GM13976 (cell line): Measurements from ENCODE around the gene THAP6.
"Not testable (repeated sequence)": the region's sequence is repeated elsewhere in the genome, so short reads cannot be mapped to it uniquely, and the experiment has no call there.

Source experiments
- DNase-seq: peaks from one replicate; pipeline ENCODE4 v3.0.0; 2012; ENCODE audit warnings: low spot score
- CTCF ChIP-seq: IDR thresholded peaks from 2 replicates; pipeline ENCODE4 v1.5.1; 2012; ENCODE audit warnings: borderline replicate concordance, mild to moderate bottlenecking; ENCODE audit not compliant: insufficient read depth; ENCODE audit errors: extremely low read depth, missing control alignments, control extremely low read depth
- in situ Hi-C: fragments of 300-500 bp; cut with MboI; formaldehyde crosslinking; loops from one replicate; pipeline ENCODE4 v1.12.0; 2022; ENCODE audit warnings: low sequenced_read_pairs, mixed read lengths, inconsistent platforms; ENCODE audit not compliant: unreplicated experiment

The THAP6 gene

GRCh38 chr4:75542824-75543223 lies 28.6 kb downstream of the THAP6 start:
- no peak for TF ChIP-seq CTCF
- DNase-seq: no peak
- in situ Hi-C loops: no loop called here

- DNase-seq, in situ Hi-C loops: not testable (repeated sequence)
Observed at GRCh38 chr4:75544220-75544619, 29.9 kb downstream of the THAP6 start.

GRCh38 chr4:75544870-75545269 lies 30.6 kb downstream of the THAP6 start:
- in situ Hi-C loops: no loop called here

GRCh38 chr4:75545526-75545925 lies 31.3 kb downstream of the THAP6 start:
- in situ Hi-C loops: no loop called here
- DNase-seq: no peak
- TF ChIP-seq CTCF: no peak

More at GRCh38 chr4:75544870-75545269, 30.6 kb downstream of the THAP6 start:
- DNase-seq: no peak
- TF ChIP-seq CTCF: no peak

GRCh38 chr4:75547647-75548387 lies 33.5 kb downstream of the THAP6 start:
- in situ Hi-C loops: no loop called here
- no peak for DNase-seq

GRCh38 chr4:75549019-75549418 lies 34.7 kb downstream of the THAP6 start:
- in situ Hi-C loops: no loop called here
- TF ChIP-seq CTCF: no peak
- DNase-seq: no peak

More at GRCh38 chr4:75547647-75548387, 33.5 kb downstream of the THAP6 start:
- TF ChIP-seq CTCF: no peak

- no peak for DNase-seq
- TF ChIP-seq CTCF: no peak
- in situ Hi-C loops: no loop called here
Observed at GRCh38 chr4:75552452-75552851, 38.2 kb downstream of the THAP6 start.
